H9 (cell line): ENCODE measurements around the gene METTL26. TPM values are rescaled to one million over a fixed set of nuclear protein-coding genes. Genes with fewer than 3 reads are reported as not detected.

ENCODE experiments used
- DNase-seq: peaks from one replicate; pipeline ENCODE4 v3.0.0-alpha.2; 2017
- H2AFZ ChIP-seq: one replicate; pipeline ENCODE4 v1.6.1; 2013; ENCODE audit warnings: mild to moderate bottlenecking, low read length, control low read depth, moderate library complexity
- H2AK5ac ChIP-seq: 2 replicates; pipeline ENCODE4 v1.6.1; 2013; ENCODE audit warnings: low read length, control low read depth, mixed read lengths; ENCODE audit not compliant: insufficient read length
- H2BK120ac ChIP-seq: one replicate; pipeline ENCODE4 v1.6.1; 2013; ENCODE audit warnings: low read depth, mild to moderate bottlenecking, low read length, control low read depth, inconsistent platforms; ENCODE audit not compliant: poor library complexity, severe bottlenecking
- H2BK12ac ChIP-seq: 2 replicates; pipeline ENCODE4 v1.6.1; 2013; ENCODE audit warnings: low read length, control low read depth, mixed read lengths, low read depth; ENCODE audit not compliant: insufficient read length
- H2BK15ac ChIP-seq: 2 replicates; pipeline ENCODE4 v1.6.1; 2013; ENCODE audit warnings: low read depth, low read length, control low read depth
- H2BK20ac ChIP-seq: one replicate; pipeline ENCODE4 v1.6.1; 2013; ENCODE audit warnings: low read depth, mild to moderate bottlenecking, low read length, control low read depth, inconsistent platforms; ENCODE audit not compliant: poor library complexity, severe bottlenecking
- H2BK5ac ChIP-seq: 2 replicates; pipeline ENCODE4 v1.6.1; 2013; ENCODE audit warnings: low read length, control low read depth, mixed read lengths; ENCODE audit not compliant: insufficient read length
- H3K14ac ChIP-seq: 2 replicates; pipeline ENCODE4 v1.6.1; 2013; ENCODE audit warnings: low read length, control low read depth; ENCODE audit not compliant: insufficient read depth
- H3K18ac ChIP-seq: 2 replicates; pipeline ENCODE4 v1.6.1; 2013; ENCODE audit warnings: low read depth, mild to moderate bottlenecking, mixed read lengths, low read length, control low read depth; ENCODE audit not compliant: insufficient read length
- H3K23ac ChIP-seq: 2 replicates; pipeline ENCODE4 v1.6.1; 2013; ENCODE audit warnings: low read length, control low read depth, mixed read lengths, low read depth; ENCODE audit not compliant: insufficient read length
- H3K23me2 ChIP-seq: 2 replicates; pipeline ENCODE4 v1.6.1; 2013; ENCODE audit warnings: low read depth, mild to moderate bottlenecking, mixed read lengths, low read length, control low read depth; ENCODE audit not compliant: insufficient read length, poor library complexity, severe bottlenecking
- H3K27ac ChIP-seq: 2 replicates; pipeline ENCODE4 v1.5.1; 2013; ENCODE audit warnings: low read length, control low read depth, mixed read lengths, low read depth; ENCODE audit not compliant: insufficient read length
- H3K27me3 ChIP-seq: 2 replicates; pipeline ENCODE4 v1.6.1; 2013; ENCODE audit warnings: low read length, control low read depth, inconsistent platforms; ENCODE audit not compliant: insufficient read depth
- H3K4ac ChIP-seq: 2 replicates; pipeline ENCODE4 v1.6.1; 2013; ENCODE audit warnings: low read depth, mild to moderate bottlenecking, control low read depth, inconsistent platforms, low read length, moderate library complexity
- H3K4me1 ChIP-seq: 2 replicates; pipeline ENCODE4 v1.6.1; 2013; ENCODE audit warnings: low read length, control low read depth, inconsistent platforms; ENCODE audit not compliant: insufficient read depth
- H3K4me2 ChIP-seq: 2 replicates; pipeline ENCODE4 v1.6.1; 2013; ENCODE audit warnings: low read length, control low read depth, mixed read lengths; ENCODE audit not compliant: insufficient read length, insufficient read depth
- H3K56ac ChIP-seq: 2 replicates; pipeline ENCODE4 v1.6.1; 2013; ENCODE audit warnings: low read depth, mild to moderate bottlenecking, mixed read lengths, low read length, control low read depth; ENCODE audit not compliant: insufficient read length
- H3K79me1 ChIP-seq: 2 replicates; pipeline ENCODE4 v1.6.1; 2013; ENCODE audit warnings: low read depth, mild to moderate bottlenecking, moderate library complexity, low read length, control low read depth, inconsistent platforms; ENCODE audit not compliant: insufficient read depth, poor library complexity, severe bottlenecking
- H3K79me2 ChIP-seq: 2 replicates; pipeline ENCODE4 v1.6.1; 2013; ENCODE audit warnings: low read length, control low read depth, inconsistent platforms; ENCODE audit not compliant: insufficient read depth
- H3K9ac ChIP-seq: 2 replicates; pipeline ENCODE4 v1.6.1; 2013; ENCODE audit warnings: low read length, control low read depth, mixed read lengths; ENCODE audit not compliant: insufficient read length; ENCODE audit errors: extremely low read depth
- H3K9me3 ChIP-seq: one replicate; pipeline ENCODE4 v1.6.1; 2013; ENCODE audit warnings: low read depth, low read length, inconsistent platforms; ENCODE audit not compliant: control insufficient read depth
- H3T11ph ChIP-seq: one replicate; pipeline ENCODE4 v1.6.1; 2013; ENCODE audit warnings: mild to moderate bottlenecking, low read length, control low read depth, inconsistent platforms
- H4K20me1 ChIP-seq: one replicate; pipeline ENCODE4 v1.6.1; 2013; ENCODE audit not compliant: control insufficient read depth, insufficient read length, insufficient read depth
- H4K5ac ChIP-seq: 2 replicates; pipeline ENCODE4 v1.6.1; 2013; ENCODE audit warnings: low read depth, mild to moderate bottlenecking, mixed read lengths, low read length, control low read depth; ENCODE audit not compliant: insufficient read length
- H4K8ac ChIP-seq: replicated peaks from 2 replicates; pipeline ENCODE4 v1.6.1; 2013; ENCODE audit warnings: low read length, control low read depth, mixed read lengths, low read depth; ENCODE audit not compliant: insufficient read length
- H4K91ac ChIP-seq: 2 replicates; pipeline ENCODE4 v1.6.1; 2013; ENCODE audit warnings: low read depth, mild to moderate bottlenecking, moderate library complexity, mixed read lengths, low read length, control low read depth; ENCODE audit not compliant: insufficient read length
- H3K27ac Mint-ChIP-seq, 3 experiments: 2 replicates in 2 of 3; 3 replicates in 1 of 3; pipeline ENCODE4 v1.8.0; 2020 to 2021; ENCODE audit warnings: mixed read lengths in 3 of 3, mild to moderate bottlenecking in 1 of 3, moderate library complexity in 1 of 3
- H3K27me3 Mint-ChIP-seq: 2 replicates; pipeline ENCODE4 v1.8.0; 2021; ENCODE audit warnings: low read depth, mild to moderate bottlenecking, moderate library complexity, mixed read lengths
- H3K36me3 Mint-ChIP-seq, 3 experiments: 2 replicates in 2 of 3; 3 replicates in 1 of 3; pipeline ENCODE4 v1.8.0; 2020 to 2021; ENCODE audit warnings: low read depth in 3 of 3, mixed read lengths in 3 of 3; ENCODE audit not compliant: insufficient read depth in 1 of 3
- H3K4me1 Mint-ChIP-seq, 2 experiments: 2 replicates each; pipeline ENCODE4 v1.8.0; 2020; ENCODE audit warnings: mixed read lengths in 2 of 2
- H3K4me3 Mint-ChIP-seq, 2 experiments: 2 replicates in 1 of 2; 3 replicates in 1 of 2; pipeline ENCODE4 v1.8.0; 2020 to 2021; ENCODE audit warnings: mild to moderate bottlenecking in 2 of 2, mixed read lengths in 2 of 2, moderate library complexity in 1 of 2
- H3K9me3 Mint-ChIP-seq, 2 experiments: 2 replicates in 1 of 2; 3 replicates in 1 of 2; pipeline ENCODE4 v1.8.0; 2020; ENCODE audit warnings: mild to moderate bottlenecking in 2 of 2, mixed read lengths in 2 of 2, moderate library complexity in 1 of 2
- WGBS: extraction: QIAGEN DNeasy Blood & Tissue Kit; methylation state at CpG from one replicate; pipeline ENCODE4 v1.1.7; 2013; ENCODE audit warnings: missing lambda C conversion rate, low lambda C conversion rate, mixed read lengths; ENCODE audit not compliant: insufficient read length; ENCODE audit errors: extremely low coverage; 5-methylcytosine and 5-hydroxymethylcytosine counted together
- total RNA-seq: library from RNA; stranded (reverse); gene quantifications from 2 replicates; pipeline ENCODE4 v1.2.1, GENCODE V29; 2021
- TF ChIP-seq, protein P1 (sequence below): fragments of 200-600 bp; sonication (generic); conservative IDR thresholded peaks from 3 replicates; pipeline ENCODE4 v1.8.0; 2021; ENCODE audit warnings: antibody characterized with exemption, mild to moderate bottlenecking

The METTL26 gene
- total RNA-seq, 1 experiment from 2014 or later, result 108 TPM

GRCh38 chr16:668519-669171, 32.5 kb upstream of the METTL26 start:
- Histone ChIP-seq H4K91ac (no peak overlapping the region), H3K56ac (no peak overlapping the region), H2BK15ac (no peak overlapping the region), H2BK120ac (no peak overlapping the region), H3K4me1 (no peaks in the 10 kb centered on the region), H3K79me2 (no peaks in the 10 kb centered on the region; the same call in 1 of the 2 replicates), H3K23me2 (no peaks in the 10 kb centered on the region), H3K79me1 (no peaks in the 10 kb centered on the region), H2AK5ac (no peak overlapping the region), H2AFZ (no peak overlapping the region), H3K27me3 (no peaks in the 10 kb centered on the region), H2BK5ac (no peak overlapping the region), H4K5ac (no peak overlapping the region), H4K8ac (no peak overlapping the region), H2BK12ac (no peak overlapping the region), H3K23ac (no peak overlapping the region), H3K9me3 (no peaks in the 10 kb centered on the region), H3K4ac (no peak overlapping the region), H4K20me1 (no peaks in the 10 kb centered on the region), H3K14ac (0 out of 2 replicates have a peak overlapping the region, but pooled peaks have one; percentile 61), H3K4me2 (peak overlapping the region; percentile 18), H3T11ph (no peak overlapping the region), H3K9ac (peak overlapping the region; percentile 56), H2BK20ac (no peak overlapping the region), H3K18ac (no peak overlapping the region), H3K27ac (no peak overlapping the region)
- H3K27ac Mint-ChIP-seq, result no peak overlapping the region
- peaks cover 11 to 27% (median 27%) of the 10 kb centered on the region in 3 experiments; a peak in 6 of 7 replicates for H3K36me3 Mint-ChIP-seq
- H3K27me3 Mint-ChIP-seq, result no peaks in the 10 kb centered on the region
- TF ChIP-seq, protein P1, sequence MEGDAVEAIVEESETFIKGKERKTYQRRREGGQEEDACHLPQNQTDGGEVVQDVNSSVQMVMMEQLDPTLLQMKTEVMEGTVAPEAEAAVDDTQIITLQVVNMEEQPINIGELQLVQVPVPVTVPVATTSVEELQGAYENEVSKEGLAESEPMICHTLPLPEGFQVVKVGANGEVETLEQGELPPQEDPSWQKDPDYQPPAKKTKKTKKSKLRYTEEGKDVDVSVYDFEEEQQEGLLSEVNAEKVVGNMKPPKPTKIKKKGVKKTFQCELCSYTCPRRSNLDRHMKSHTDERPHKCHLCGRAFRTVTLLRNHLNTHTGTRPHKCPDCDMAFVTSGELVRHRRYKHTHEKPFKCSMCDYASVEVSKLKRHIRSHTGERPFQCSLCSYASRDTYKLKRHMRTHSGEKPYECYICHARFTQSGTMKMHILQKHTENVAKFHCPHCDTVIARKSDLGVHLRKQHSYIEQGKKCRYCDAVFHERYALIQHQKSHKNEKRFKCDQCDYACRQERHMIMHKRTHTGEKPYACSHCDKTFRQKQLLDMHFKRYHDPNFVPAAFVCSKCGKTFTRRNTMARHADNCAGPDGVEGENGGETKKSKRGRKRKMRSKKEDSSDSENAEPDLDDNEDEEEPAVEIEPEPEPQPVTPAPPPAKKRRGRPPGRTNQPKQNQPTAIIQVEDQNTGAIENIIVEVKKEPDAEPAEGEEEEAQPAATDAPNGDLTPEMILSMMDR, result no peak
- peak overlapping the region; percentile 77 to 82 for H3K4me3 Mint-ChIP-seq
- WGBS, result no CpG with 5 or more reads among the region's 50 CpGs
- H3K9me3 Mint-ChIP-seq, result no peaks in the 10 kb centered on the region
- DNase-seq, result no peak
- peaks cover 2% of the 10 kb centered on the region in 2 experiments; a peak in 3 of 4 replicates for H3K4me1 Mint-ChIP-seq
